HCT116 (cell line): Measurements from ENCODE around the gene ZBTB20. TPM values are rescaled to one million over a fixed set of nuclear protein-coding genes. Genes with fewer than 3 reads are reported as not detected.

ENCODE experiments used
- ATAC-seq: fragments of 200-7000 bp; cut with Tn5 transposase; 2 replicates; pipeline ENCODE4 v1.9.1; 2020; ENCODE audit warnings: mild to moderate bottlenecking, moderate library complexity
- BruUV-seq: library from RNA; stranded (reverse); fragments of 400-500 nt; replicated peaks from 2 replicates; lab custom pipeline; 2021; lab: Mats Ljungman, UMichigan
- CTCF ChIA-PET: fragments of 300-600 bp; sonication (Branson Sonifier 250); formaldehyde crosslinking; loops from one replicate; lab custom pipeline; 2021; ENCODE audit warnings: antibody characterized with exemption; lab: Charles Lee
- POLR2A ChIA-PET: fragments of 300-600, 350-600 bp; sonication (Branson Sonifier 250); formaldehyde crosslinking; loops from one replicate; lab custom pipeline; 2021; ENCODE audit warnings: antibody characterized with exemption; lab: Charles Lee
- RAD21 ChIA-PET, 2 experiments: fragments of 300-600 bp; sonication (Branson Sonifier 250); formaldehyde crosslinking; loops; one replicate each; lab custom pipeline; 2023; ENCODE audit warnings: low total read pairs in 2 of 2; ENCODE audit not compliant: uncharacterized antibody in 2 of 2, unreplicated experiment in 2 of 2, low non-redundant PET in 1 of 2; lab: Charles Lee
- DNase-seq: peaks from one replicate; pipeline ENCODE4 v3.0.0-alpha.2; 2010; ENCODE audit warnings: low read depth, low spot score
- H2AFZ ChIP-seq: fragments of 200-600 bp; shearing (Covaris generic), sonication (generic); 2 replicates; pipeline ENCODE4 v1.6.1; 2017; ENCODE audit warnings: low read depth, mixed run types, mixed read lengths, antibody characterized with exemption, low read length; ENCODE audit not compliant: poor library complexity, severe bottlenecking
- H3K27ac ChIP-seq: 2 replicates; pipeline ENCODE4 v1.5.1; 2012; ENCODE audit warnings: low read depth, low read length
- H3K27me3 ChIP-seq: fragments of 200-600 bp; sonication (generic); 2 replicates; pipeline ENCODE4 v1.6.1; 2016; ENCODE audit warnings: mixed run types, low read length, mixed read lengths; ENCODE audit not compliant: insufficient read depth
- H3K36me3 ChIP-seq, 2 experiments: fragments of 200-500 bp in 1 of 2; fragments of 200-600 bp in 1 of 2; sonication (Bioruptor generic) in 1 of 2; sonication (generic) in 1 of 2; 2 replicates each; pipeline versions ENCODE4 v1.5.1 to v1.6.1; 2014 to 2016; ENCODE audit warnings: low read length in 2 of 2, inconsistent platforms in 1 of 2, mixed read lengths in 1 of 2, mixed run types in 1 of 2; ENCODE audit not compliant: insufficient read depth in 2 of 2, control insufficient read depth in 1 of 2
- H3K4me1 ChIP-seq, 2 experiments: fragments of 200-600 bp in 1 of 2; sonication (generic) in 1 of 2; 2 replicates each; pipeline versions ENCODE4 v1.5.1 to v1.6.1; 2012 to 2017; ENCODE audit warnings: low read length in 2 of 2, inconsistent platforms in 1 of 2, mild to moderate bottlenecking in 1 of 2, mixed read lengths in 1 of 2, mixed run types in 1 of 2, moderate library complexity in 1 of 2; ENCODE audit not compliant: insufficient read depth in 2 of 2, control insufficient read depth in 1 of 2
- H3K4me2 ChIP-seq: fragments of 200-600 bp; sonication (generic); 2 replicates; pipeline ENCODE4 v1.6.1; 2017; ENCODE audit warnings: mixed run types, low read length, mixed read lengths
- H3K4me3 ChIP-seq, 2 experiments: fragments of 200-600 bp in 1 of 2; sonication (generic) in 1 of 2; replicated peaks in 1 of 2; 2 replicates each; pipeline ENCODE4 v1.5.1; 2011 to 2016; ENCODE audit warnings: low read length in 2 of 2, control low read depth in 1 of 2, low read depth in 1 of 2, mild to moderate bottlenecking in 1 of 2, mixed read lengths in 1 of 2, mixed run types in 1 of 2
- H3K79me2 ChIP-seq: fragments of 200-600 bp; sonication (generic); 2 replicates; pipeline ENCODE4 v1.6.1; 2017; ENCODE audit warnings: mild to moderate bottlenecking, mixed run types, low read length, moderate library complexity, mixed read lengths; ENCODE audit not compliant: insufficient read depth
- H3K9ac ChIP-seq: fragments of 200-600 bp; sonication (generic); 2 replicates; pipeline ENCODE4 v1.6.1; 2016; ENCODE audit warnings: low read length, mixed read lengths
- H3K9me2 ChIP-seq: fragments of 200-600 bp; sonication (generic), shearing (Covaris generic); 2 replicates; pipeline ENCODE4 v1.6.1; 2017; ENCODE audit warnings: mixed run types, mild to moderate bottlenecking, moderate library complexity; ENCODE audit not compliant: insufficient read depth
- H3K9me3 ChIP-seq, 2 experiments: fragments of 200-500 bp in 1 of 2; fragments of 200-600 bp in 1 of 2; sonication (Bioruptor generic) in 1 of 2; sonication (generic) in 1 of 2; 2 replicates each; pipeline ENCODE4 v1.6.1; 2014 to 2017; ENCODE audit warnings: low read length in 2 of 2, mixed read lengths in 2 of 2, inconsistent platforms in 1 of 2, low read depth in 1 of 2, mild to moderate bottlenecking in 1 of 2, mixed run types in 1 of 2, moderate library complexity in 1 of 2; ENCODE audit not compliant: control insufficient read depth in 1 of 2, insufficient read depth in 1 of 2
- H4K20me1 ChIP-seq: fragments of 200-600 bp; sonication (generic), shearing (Covaris generic); 2 replicates; pipeline ENCODE4 v1.6.1; 2017; ENCODE audit warnings: mixed run types, mild to moderate bottlenecking, moderate library complexity; ENCODE audit not compliant: insufficient read depth
- ATF3 ChIP-seq: IDR thresholded peaks from 2 replicates; pipeline ENCODE4 v1.6.1; 2012
- CEBPB ChIP-seq: IDR thresholded peaks from 2 replicates; pipeline ENCODE4 v1.6.1; 2012; ENCODE audit warnings: low read depth
- CTCF ChIP-seq, 3 experiments: fragments of 200-600 bp in 1 of 3; sonication (generic) in 1 of 3; IDR thresholded peaks in 2 of 3; conservative IDR thresholded peaks in 1 of 3; 2 replicates each; pipeline ENCODE4 v1.5.1; 2012 to 2017; ENCODE audit warnings: low read depth in 2 of 3, low read length in 2 of 3, antibody characterized with exemption in 1 of 3, borderline replicate concordance in 1 of 3, control low read depth in 1 of 3, mild to moderate bottlenecking in 1 of 3, mixed read lengths in 1 of 3, mixed run types in 1 of 3, moderate library complexity in 1 of 3; ENCODE audit not compliant: insufficient read depth in 1 of 3
- EGR1 ChIP-seq: IDR thresholded peaks from 2 replicates; pipeline ENCODE4 v1.6.1; 2012; ENCODE audit warnings: low read depth
- ELF1 ChIP-seq: IDR thresholded peaks from 2 replicates; pipeline ENCODE4 v1.6.1; 2012; ENCODE audit warnings: low read depth, borderline replicate concordance
- EZH2 ChIP-seq: fragments of 200-600 bp; sonication (generic); IDR thresholded peaks from 2 replicates; pipeline ENCODE4 v1.6.1; 2017; ENCODE audit warnings: antibody characterized with exemption, mixed run types
- EZH2phosphoT487 ChIP-seq: fragments of 200-600 bp; IDR thresholded peaks from 2 replicates; pipeline ENCODE4 v1.6.1; 2018; ENCODE audit warnings: antibody characterized with exemption, borderline replicate concordance
- FOSL1 ChIP-seq: IDR thresholded peaks from 2 replicates; pipeline ENCODE4 v1.6.1; 2012; ENCODE audit warnings: low read depth
- JUND ChIP-seq: IDR thresholded peaks from 2 replicates; pipeline ENCODE4 v1.6.1; 2012
- MAX ChIP-seq: IDR thresholded peaks from 2 replicates; pipeline ENCODE4 v1.6.1; 2012
- POLR2A ChIP-seq: IDR thresholded peaks from 2 replicates; pipeline ENCODE4 v1.7.0; 2011; ENCODE audit warnings: borderline replicate concordance; ENCODE audit not compliant: insufficient read depth, insufficient read length; ENCODE audit errors: extremely low read depth
- POLR2AphosphoS5 ChIP-seq: IDR thresholded peaks from 2 replicates; pipeline ENCODE4 v1.6.1; 2011; ENCODE audit warnings: mild to moderate bottlenecking, low read depth, low read length, moderate library complexity
- RAD21 ChIP-seq: IDR thresholded peaks from 2 replicates; pipeline ENCODE4 v1.6.1; 2012; ENCODE audit warnings: low read depth, mild to moderate bottlenecking
- REST ChIP-seq: IDR thresholded peaks from 2 replicates; pipeline ENCODE4 v1.6.1; 2012; ENCODE audit warnings: low read depth
- SIN3A ChIP-seq: IDR thresholded peaks from 2 replicates; pipeline ENCODE4 v1.6.1; 2012; ENCODE audit warnings: low read depth
- SP1 ChIP-seq: IDR thresholded peaks from 2 replicates; pipeline ENCODE4 v1.6.1; 2012; ENCODE audit warnings: low read depth
- SRF ChIP-seq: IDR thresholded peaks from 2 replicates; pipeline ENCODE4 v1.6.1; 2012; ENCODE audit warnings: low read depth
- TCF7L2 ChIP-seq: IDR thresholded peaks from 2 replicates; pipeline ENCODE4 v1.7.0; 2011; ENCODE audit warnings: borderline replicate concordance, inconsistent platforms; ENCODE audit not compliant: insufficient read depth, insufficient read length; ENCODE audit errors: extremely low read depth
- YY1 ChIP-seq: IDR thresholded peaks from 2 replicates; pipeline ENCODE4 v1.6.1; 2011; ENCODE audit warnings: low read length, low read depth, moderate library complexity, mild to moderate bottlenecking; ENCODE audit not compliant: insufficient replicate concordance; ENCODE audit errors: extremely low read depth
- ZBTB33 ChIP-seq: IDR thresholded peaks from 2 replicates; pipeline ENCODE4 v1.6.1; 2011; ENCODE audit warnings: mild to moderate bottlenecking, low read length, moderate library complexity; ENCODE audit not compliant: insufficient replicate concordance; ENCODE audit errors: extremely low read depth
- intact Hi-C: fragments of 100-400 bp; cut with micrococcal nuclease; formaldehyde crosslinking; loops from 2 replicates; pipeline ENCODE4 v1.10.0; 2022
- total RNA-seq: library from RNA; stranded (reverse); gene quantifications from one replicate; pipeline ENCODE4 v1.2.1, GENCODE V29; 2021; ENCODE audit not compliant: unreplicated experiment

The ZBTB20 gene
- total RNA-seq, 1 experiment from 2014 or later = 42.1 TPM

GRCh38 chr3:114886905-114887304 is 260.2 kb downstream of the ZBTB20 start:
- H3K9ac ChIP-seq = no peak overlapping the region
- no peaks in the 10 kb centered on the region for H3K79me2 ChIP-seq
- no peaks in the 10 kb centered on the region for H3K27me3 ChIP-seq
- peaks cover 2 to 3% of the 10 kb centered on the region in 2 experiments; a peak in 2 of 4 replicates for H3K4me1 ChIP-seq
- ChIA-PET RAD21 (no interaction called here), POLR2A (no interaction called here), CTCF (no interaction called here)
- no peaks in the 10 kb centered on the region for H4K20me1 ChIP-seq
- TF ChIP-seq CEBPB = no peak
- no peak for TF ChIP-seq JUND
- no peak for TF ChIP-seq REST
- no peak for TF ChIP-seq RAD21
- no peak for TF ChIP-seq MAX
- TF ChIP-seq POLR2AphosphoS5 = no peak
- TF ChIP-seq ZBTB33 = no peak
- TF ChIP-seq POLR2A = no peak
- TF ChIP-seq EZH2phosphoT487 = no peak
- no peak for TF ChIP-seq FOSL1
- no peak for TF ChIP-seq SP1
- TF ChIP-seq ELF1 = no peak
- TF ChIP-seq CTCF (IDR thresholded peaks at IDR 0.05 in 2 of 3, conservative IDR thresholded peaks at IDR 0.05 in 1 of 3; ENCODE audit: borderline replicate concordance in 1 of 3, insufficient read depth in 1 of 3, low read depth in 2 of 3, low read length in 2 of 3) = no peak
- TF ChIP-seq EGR1 = no peak
- no peak for TF ChIP-seq TCF7L2
- TF ChIP-seq EZH2 = no peak
- TF ChIP-seq SIN3A = no peak
- no peak for TF ChIP-seq SRF
- TF ChIP-seq ATF3 = no peak
- no peak for TF ChIP-seq YY1
- no peak overlapping the region for H3K27ac ChIP-seq
- H3K36me3 ChIP-seq = no peaks in the 10 kb centered on the region
- ATAC-seq (no peak), DNase-seq (no peak)
- no peak overlapping the region for H3K4me2 ChIP-seq
- no TSS peak for BruUV-seq
- no peak overlapping the region for H2AFZ ChIP-seq
- H3K4me3 ChIP-seq = no peak overlapping the region
- H3K9me2 ChIP-seq = no peaks in the 10 kb centered on the region
- intact Hi-C loops = no loop called here
- H3K9me3 ChIP-seq = no peaks in the 10 kb centered on the region
